A549 (cell line): ENCODE data around the gene SULT1C4.

ENCODE experiments used
- BHLHE40 ChIP-seq: IDR thresholded peaks from 2 replicates; pipeline ENCODE4 v1.6.1; 2012; ENCODE audit warnings: low read depth, low read length, inconsistent platforms
- CTCF ChIP-seq: fragments of >200 bp; sonication (Bioruptor Twin); formaldehyde crosslinking; IDR thresholded peaks from 3 replicates; pipeline ENCODE4 v1.5.1; 2016
- EP300 ChIP-seq, 2 experiments: fragments of >200 bp; sonication (Bioruptor Twin); formaldehyde crosslinking; IDR thresholded peaks; 2 replicates in 1 of 2; 3 replicates in 1 of 2; pipeline ENCODE4 v1.6.1; 2016 to 2017
- HOXB5 ChIP-seq: fragments of 250-450 bp; sonication (Bioruptor Pico); IDR thresholded peaks from 2 replicates; pipeline ENCODE4 v1.5.0; 2020; ENCODE audit warnings: mild to moderate bottlenecking, moderate library complexity
- MAX ChIP-seq: IDR thresholded peaks from 2 replicates; pipeline ENCODE4 v1.6.1; 2012
- POLR2A ChIP-seq: IDR thresholded peaks from 2 replicates; pipeline ENCODE4 v1.6.1; 2012; ENCODE audit warnings: mild to moderate bottlenecking, low read length

GRCh38 chr2:108367561-108368175 lies 10.1 kb upstream of the SULT1C4 start:
- TF ChIP-seq CTCF, result no peak
- no peak for TF ChIP-seq EP300 (IDR thresholded peaks at IDR 0.05)
- no peak for TF ChIP-seq BHLHE40
- TF ChIP-seq POLR2A, result no peak
- no peak for TF ChIP-seq HOXB5 (CRISPR knock-in tag)
- TF ChIP-seq MAX, result no peak
